GM12878 (cell line): ENCODE data around the gene TCF4. TPM values are rescaled to one million over a fixed set of nuclear protein-coding genes. Genes with fewer than 3 reads are reported as not detected.

Source experiments
- ATAC-seq: fragments of 200-7000 bp; cut with Tn5 transposase; 3 replicates; pipeline ENCODE4 v1.9.1; 2020; ENCODE audit warnings: mild to moderate bottlenecking, moderate library complexity
- BruUV-seq: library from RNA; stranded (reverse); fragments of 400-500 nt; replicated peaks from 2 replicates; lab custom pipeline; 2021; lab: Mats Ljungman, UMichigan
- CTCF ChIA-PET: fragments of 300-600 bp; sonication (Branson Sonifier 250); formaldehyde crosslinking; extraction: SDS; loops from one replicate; lab custom pipeline; 2021; ENCODE audit warnings: inconsistent platforms; lab: Yijun Ruan, JAX
- POLR2A ChIA-PET: fragments of 350-600 bp; formaldehyde crosslinking; extraction: SDS; loops from one replicate; lab custom pipeline; 2021; ENCODE audit warnings: inconsistent platforms; lab: Charles Lee
- RAD21 ChIA-PET: fragments of 300-600 bp; sonication (Branson Sonifier 250); formaldehyde crosslinking; loops from one replicate; lab custom pipeline; 2023; ENCODE audit warnings: antibody characterized with exemption; ENCODE audit not compliant: unreplicated experiment; lab: Charles Lee
- SMC1A ChIA-PET: fragments of 300-600 bp; sonication (Branson Sonifier 250); formaldehyde crosslinking; loops from one replicate; lab custom pipeline; 2023; ENCODE audit not compliant: unreplicated experiment, uncharacterized antibody; lab: Charles Lee
- DNase-seq: peaks from one replicate; pipeline ENCODE4 v3.0.0-alpha.2; 2011; ENCODE audit warnings: low read depth, low spot score
- FAIRE-seq: peaks from 3 replicates; lab custom pipeline; 2011; peaks lifted over from hg19 to GRCh38; lab: Jason Lieb, UNC
- H2AFZ ChIP-seq: 2 replicates; pipeline ENCODE4 v1.6.0; 2011; ENCODE audit warnings: low read depth, low read length, control low read depth; ENCODE audit not compliant: control insufficient read depth
- H3K27ac ChIP-seq: 2 replicates; pipeline ENCODE4 v1.5.1; 2011; ENCODE audit warnings: control low read depth; ENCODE audit not compliant: control insufficient read depth, insufficient read depth
- H3K27me3 ChIP-seq, 2 experiments: replicated peaks in 1 of 2; 2 replicates each; pipeline versions ENCODE4 v1.6.0 to v1.6.1; 2011; ENCODE audit warnings: low read length in 1 of 2; ENCODE audit not compliant: control insufficient read depth in 2 of 2, insufficient read depth in 2 of 2
- H3K36me3 ChIP-seq, 2 experiments: 2 replicates each; pipeline ENCODE4 v1.5.1; 2011; ENCODE audit warnings: low read length in 1 of 2; ENCODE audit not compliant: control insufficient read depth in 2 of 2, insufficient read depth in 2 of 2
- H3K4me1 ChIP-seq: 2 replicates; pipeline ENCODE4 v1.6.1; 2011; ENCODE audit warnings: mild to moderate bottlenecking, low read length, moderate library complexity, mixed read lengths; ENCODE audit not compliant: control insufficient read depth, insufficient read depth
- H3K4me2 ChIP-seq: 2 replicates; pipeline ENCODE4 v1.6.0; 2011; ENCODE audit warnings: control low read depth; ENCODE audit not compliant: control insufficient read depth, insufficient read depth
- H3K4me3 ChIP-seq: fragments of 200-600 bp; sonication (generic); 2 replicates; pipeline ENCODE4 v1.5.1; 2016
- H3K79me2 ChIP-seq: 2 replicates; pipeline ENCODE4 v1.6.0; 2011; ENCODE audit warnings: low read length; ENCODE audit not compliant: control insufficient read depth, insufficient read depth
- H3K9ac ChIP-seq: 2 replicates; pipeline ENCODE4 v1.8.0; 2011; ENCODE audit warnings: low read length, control low read depth, mixed read lengths; ENCODE audit not compliant: control insufficient read depth, insufficient read depth
- H3K9me3 ChIP-seq: replicated peaks from 3 replicates; pipeline ENCODE4 v1.5.1; 2011; ENCODE audit warnings: mild to moderate bottlenecking, low read length; ENCODE audit not compliant: control insufficient read depth, insufficient read depth
- H4K20me1 ChIP-seq: 2 replicates; pipeline ENCODE4 v1.6.0; 2011; ENCODE audit not compliant: control insufficient read depth, insufficient read depth
- BRCA1 ChIP-seq: IDR thresholded peaks from 2 replicates; pipeline ENCODE4 v1.6.1; 2011; ENCODE audit warnings: low read depth, low read length, improper control_type of control experiment
- E2F8 ChIP-seq: fragments of 450-650 bp; IDR thresholded peaks from 2 replicates; pipeline ENCODE4 v1.6.1; 2018; ENCODE audit warnings: mild to moderate bottlenecking, low read depth, moderate library complexity; ENCODE audit not compliant: partially characterized antibody
- FOXK2 ChIP-seq: fragments of 450-650 bp; IDR thresholded peaks from 2 replicates; pipeline ENCODE4 v1.6.1; 2017; ENCODE audit warnings: mild to moderate bottlenecking, moderate library complexity
- MLLT1 ChIP-seq: fragments of 450-650 bp; IDR thresholded peaks from 2 replicates; pipeline ENCODE4 v1.6.1; 2016; ENCODE audit warnings: mild to moderate bottlenecking
- PKNOX1 ChIP-seq: fragments of 450-650 bp; IDR thresholded peaks from 2 replicates; pipeline ENCODE4 v1.6.1; 2016; ENCODE audit warnings: mild to moderate bottlenecking
- RCOR1 ChIP-seq: conservative IDR thresholded peaks from 2 replicates; pipeline ENCODE4 v1.6.1; 2012; ENCODE audit warnings: low read depth, low read length, improper control_type of control experiment
- RUNX3 ChIP-seq: IDR thresholded peaks from 2 replicates; pipeline ENCODE4 v1.6.1; 2012; ENCODE audit warnings: low read length, inconsistent platforms
- SRF ChIP-seq, 2 experiments: IDR thresholded peaks; 2 replicates each; pipeline ENCODE4 v1.6.1; 2011; ENCODE audit warnings: low read depth in 2 of 2, low read length in 2 of 2, mild to moderate bottlenecking in 1 of 2, moderate library complexity in 1 of 2
- ZBTB33 ChIP-seq: fragments of 450-650 bp; IDR thresholded peaks from 2 replicates; pipeline ENCODE4 v1.6.1; 2017; ENCODE audit warnings: mild to moderate bottlenecking
- ZBTB40 ChIP-seq: fragments of 450-650 bp; IDR thresholded peaks from 2 replicates; pipeline ENCODE4 v1.6.1; 2016; ENCODE audit warnings: mild to moderate bottlenecking, moderate library complexity, borderline replicate concordance
- WGBS: methylation state at CpG from one replicate; pipeline ENCODE4 v1.1.6; 2016; ENCODE audit warnings: low lambda C conversion rate; ENCODE audit not compliant: insufficient replicate concordance, insufficient coverage; ENCODE audit errors: missing lambda C conversion rate; 5-methylcytosine and 5-hydroxymethylcytosine counted together
- in situ Hi-C: fragments of 300-500 bp; cut with MboI; formaldehyde crosslinking; loops from 9 replicates; pipeline ENCODE4 v1.14.3; 2018; ENCODE audit warnings: mixed read lengths
- intact Hi-C: fragments of 100-400 bp; cut with micrococcal nuclease; formaldehyde crosslinking; loops from one replicate; pipeline ENCODE4 v1.14.2; 2022; ENCODE audit not compliant: unreplicated experiment
- polyA plus RNA-seq, 11 experiments: library from polyadenylated mRNA; depleted of rRNA in 4 of 11; unstranded in 6 of 11; stranded (reverse) in 5 of 11; fragments of >200 nt; fragmentation: Nextera tagmentation in 4 of 11; fragmentation: Illumina TruSeq in 1 of 11; extraction: Ambion mirVana in 4 of 11; extraction: Trizol in 1 of 11; gene quantifications; 1 replicate in 1 of 11; 2 replicates in 10 of 11; pipeline versions ENCODE4 v1.2.1 to v1.2.3, GENCODE V29; 2011 to 2016; ENCODE audit warnings: inconsistent platforms in 2 of 11, missing spikeins in 2 of 11, low read depth in 1 of 11
- total RNA-seq, 4 experiments: library from RNA; depleted of rRNA in 3 of 4; stranded (reverse); fragments of >200 nt in 3 of 4; fragmentation: Illumina TruSeq in 1 of 4; extraction: Trizol in 1 of 4; gene quantifications; 2 replicates each; pipeline versions ENCODE4 v1.2.1 to v1.2.3, GENCODE V29; 2013 to 2021

The TCF4 gene
- total and polyA plus RNA-seq, 10 of the 15 experiments (the other 5 are each of a cell fraction or from before 2014, with no cell fraction given): 15.2 to 94.0 (median 31.5) TPM

- no peak for TF ChIP-seq E2F8
- no peak for TF ChIP-seq PKNOX1
- no peak for TF ChIP-seq BRCA1
- no peak for TF ChIP-seq RUNX3
- no peak for TF ChIP-seq RCOR1
- no peak for TF ChIP-seq MLLT1
- TF ChIP-seq FOXK2: no peak
- TF ChIP-seq, all 136 proteins: peak for 0
Observed at GRCh38 chr18:55380589-55380988, 207.4 kb downstream of the TCF4 start (continued).

- no peaks in the 10 kb centered on the region for H3K79me2 ChIP-seq
- FAIRE-seq: peak; percentile 81
- RAD21 ChIA-PET: interaction anchor here (0.7 kb wide), 1 partner anchor 929 kb away, joined by 3 read pairs; no protein-coding TSS in a partner anchor
- peak; percentile 95 for ATAC-seq
- in situ Hi-C loops (no loop called here), intact Hi-C loops (no loop called here)
- H3K9ac ChIP-seq: no peak overlapping the region
- no peaks in the 10 kb centered on the region for H3K27me3 ChIP-seq
- BruUV-seq: no TSS peak
- 28% methylated on average over 2 of the region's 2 CpGs for WGBS
- SMC1A ChIA-PET: interaction anchor here (1.2 kb wide), 1 partner anchor 19 kb away, joined by 3 read pairs; no protein-coding TSS in a partner anchor
- H3K27ac ChIP-seq: no peak overlapping the region
- no peaks in the 10 kb centered on the region for H3K36me3 ChIP-seq
- H2AFZ ChIP-seq: no peak overlapping the region
- POLR2A ChIA-PET: no interaction called here
- CTCF ChIA-PET: no interaction called here
- H3K9me3 ChIP-seq: peaks cover 2% of the 10 kb centered on the region
- DNase-seq: peak; percentile 68
- peaks cover 5% of the 10 kb centered on the region for H3K4me1 ChIP-seq
- no peaks in the 10 kb centered on the region for H4K20me1 ChIP-seq
- no peak overlapping the region; the same call in 1 of the 2 replicates for H3K4me2 ChIP-seq
- no peak overlapping the region for H3K4me3 ChIP-seq
- TF ChIP-seq SRF (IDR thresholded peaks at IDR 0.05; ENCODE audit: low read depth in 2 of 2, low read length in 2 of 2): no peak
- no peak for TF ChIP-seq ZBTB33
- no peak for TF ChIP-seq ZBTB40
Observed at GRCh38 chr18:55376387-55376786, 211.6 kb downstream of the TCF4 start.
